Adrenal gland (tissue), 12 donors: Measurements from ENCODE around the gene NYAP2. TPM values are rescaled to one million over a fixed set of nuclear protein-coding genes. Genes with fewer than 3 reads are reported as not detected.

ENCODE experiments used
- DNase-seq, 7 donors: peaks; one replicate each; pipeline ENCODE4 v3.0.0-alpha.2; 2019 to 2020
- H3K27ac ChIP-seq, 5 donors: fragments of 200-600 bp; sonication (generic) in 4 of 5; 1 replicate in 3 of 5; 2 replicates in 2 of 5; pipeline versions ENCODE4 v1.5.1 to v1.8.0; 2016 to 2020; ENCODE audit warnings: mild to moderate bottlenecking in 1 of 5
- H3K27me3 ChIP-seq: fragments of 200-600 bp; 2 replicates; pipeline ENCODE4 v1.8.0; 2021
- H3K36me3 ChIP-seq, 2 donors: fragments of 200-600 bp; replicated peaks in 1 of 2; 1 replicate in 1 of 2; 2 replicates in 1 of 2; pipeline versions ENCODE4 v1.5.1 to v1.8.0; 2018 to 2022
- H3K4me1 ChIP-seq, 2 donors: fragments of 200-600 bp; replicated peaks in 1 of 2; 1 replicate in 1 of 2; 2 replicates in 1 of 2; pipeline versions ENCODE4 v1.5.1 to v1.8.0; 2018 to 2021
- H3K4me3 ChIP-seq, 4 donors: fragments of 200-600 bp; sonication (generic) in 3 of 4; one replicate each; pipeline ENCODE4 v1.5.1; 2016 to 2018
- H3K9me3 ChIP-seq, 3 donors: fragments of 200-600 bp; sonication (generic) in 1 of 3; replicated peaks in 1 of 3; 1 replicate in 2 of 3; 2 replicates in 1 of 3; pipeline versions ENCODE4 v1.5.1 to v1.8.0; 2016 to 2021
- POLR2A ChIP-seq, 2 donors: fragments of 450-650 bp; IDR thresholded peaks; one replicate each; pipeline ENCODE4 v1.6.1; 2017; ENCODE audit warnings: antibody characterized with exemption in 2 of 2, mild to moderate bottlenecking in 2 of 2, moderate library complexity in 1 of 2
- WGBS, 4 donors: extraction: QIAGEN DNeasy Blood & Tissue Kit in 2 of 4; methylation state at CpG; one replicate each; pipeline versions ENCODE4 v1.1.5 to v1.1.7; 2013 to 2017; 5-methylcytosine and 5-hydroxymethylcytosine counted together
- intact Hi-C, 2 donors: fragments of 100-400 bp; cut with DNase I; formaldehyde crosslinking; loops; one replicate each; pipeline versions ENCODE4 v1.14.1 to v1.15.0; 2022 to 2023
- polyA plus RNA-seq, 3 donors: library from polyadenylated mRNA; stranded (reverse); fragments of 200-250 nt in 2 of 3; fragments of 350-450 nt in 1 of 3; fragmentation: Illumina TruSeq in 1 of 3; extraction: RNeasy Lipid Tissue Mini Kit (QIAGEN cat#74804) in 1 of 3; gene quantifications; one replicate each; pipeline ENCODE4 v1.2.3, GENCODE V29; 2013 to 2014
- total RNA-seq, 9 donors: library from RNA; depleted of rRNA in 4 of 9; stranded (reverse); fragments of >200 nt in 4 of 9; fragments of 120-200 nt in 1 of 9; fragmentation: NEBNext Ultra II Directional in 1 of 9; extraction: Animal tissue kit (Norgen Biotek cat#: 25700) in 1 of 9; gene quantifications; one replicate each; pipeline versions ENCODE4 v1.1.0 to v1.2.4, GENCODE V29; 2013 to 2023
- TF ChIP-seq, protein P1 (sequence below), 6 experiments: fragments of 450-650 bp in 4 of 6; fragments of 200-600 bp in 2 of 6; sonication (generic) in 1 of 6; IDR thresholded peaks; 1 replicate in 5 of 6; 2 replicates in 1 of 6; pipeline versions ENCODE4 v1.5.1 to v1.8.0; 2016 to 2021; ENCODE audit warnings: antibody characterized with exemption in 6 of 6, mild to moderate bottlenecking in 2 of 6, moderate library complexity in 1 of 6
- donor health status: healthy with polysubstance abuse.
- donor health status: Bipolar disorder and iron deficiency.
- donor health status: DM: yes; HTN: yes; CAD: no.
- donor health status: DM: no; HTN: no; CAD: no.
- donor health status: DM: no; HTN: no; CAD: no.
- donor health status: DM: yes; HTN: yes; CAD: no.

Gene NYAP2
- total and polyA plus RNA-seq, 12 donors, result under 0.01 to 0.67 (median 0.11) TPM; not detected in 3

DNA sequence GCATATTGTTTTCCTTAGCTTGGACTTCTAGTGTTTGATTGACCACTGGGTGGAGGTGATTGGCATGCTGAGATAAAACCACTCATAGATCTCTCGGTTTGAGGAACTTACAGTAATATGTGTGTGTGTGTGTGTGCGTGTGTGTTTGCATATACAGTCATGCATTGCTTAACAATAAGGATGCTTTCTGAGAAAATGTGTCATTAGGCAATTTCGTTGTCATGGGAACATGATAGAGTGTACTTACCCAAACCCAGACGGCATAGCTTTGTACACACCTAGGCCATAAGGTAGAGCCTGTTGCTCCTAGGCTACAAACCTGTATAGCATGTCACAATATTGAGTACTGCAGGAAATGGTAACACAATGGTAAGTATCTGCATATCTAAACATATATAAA is 167.3 kb downstream of the NYAP2 start:
- WGBS, 4 donors, result 60 to 74% (median 70%) methylated on average over 4 of the region's 4 CpGs
- no peak for DNase-seq
- Histone ChIP-seq H3K27me3 (no peaks in the 10 kb centered on the region), H3K4me3 (no peak overlapping the region), H3K36me3 (no peaks in the 10 kb centered on the region), H3K27ac (no peak overlapping the region), H3K4me1 (no peaks in the 10 kb centered on the region), H3K9me3 (no peaks in the 10 kb centered on the region)
- intact Hi-C loops, result no loop called here
- no peak for TF ChIP-seq POLR2A (IDR thresholded peaks at IDR 0.05)
- TF ChIP-seq, protein P1, sequence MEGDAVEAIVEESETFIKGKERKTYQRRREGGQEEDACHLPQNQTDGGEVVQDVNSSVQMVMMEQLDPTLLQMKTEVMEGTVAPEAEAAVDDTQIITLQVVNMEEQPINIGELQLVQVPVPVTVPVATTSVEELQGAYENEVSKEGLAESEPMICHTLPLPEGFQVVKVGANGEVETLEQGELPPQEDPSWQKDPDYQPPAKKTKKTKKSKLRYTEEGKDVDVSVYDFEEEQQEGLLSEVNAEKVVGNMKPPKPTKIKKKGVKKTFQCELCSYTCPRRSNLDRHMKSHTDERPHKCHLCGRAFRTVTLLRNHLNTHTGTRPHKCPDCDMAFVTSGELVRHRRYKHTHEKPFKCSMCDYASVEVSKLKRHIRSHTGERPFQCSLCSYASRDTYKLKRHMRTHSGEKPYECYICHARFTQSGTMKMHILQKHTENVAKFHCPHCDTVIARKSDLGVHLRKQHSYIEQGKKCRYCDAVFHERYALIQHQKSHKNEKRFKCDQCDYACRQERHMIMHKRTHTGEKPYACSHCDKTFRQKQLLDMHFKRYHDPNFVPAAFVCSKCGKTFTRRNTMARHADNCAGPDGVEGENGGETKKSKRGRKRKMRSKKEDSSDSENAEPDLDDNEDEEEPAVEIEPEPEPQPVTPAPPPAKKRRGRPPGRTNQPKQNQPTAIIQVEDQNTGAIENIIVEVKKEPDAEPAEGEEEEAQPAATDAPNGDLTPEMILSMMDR (IDR thresholded peaks at IDR 0.05), result no peak

DNA sequence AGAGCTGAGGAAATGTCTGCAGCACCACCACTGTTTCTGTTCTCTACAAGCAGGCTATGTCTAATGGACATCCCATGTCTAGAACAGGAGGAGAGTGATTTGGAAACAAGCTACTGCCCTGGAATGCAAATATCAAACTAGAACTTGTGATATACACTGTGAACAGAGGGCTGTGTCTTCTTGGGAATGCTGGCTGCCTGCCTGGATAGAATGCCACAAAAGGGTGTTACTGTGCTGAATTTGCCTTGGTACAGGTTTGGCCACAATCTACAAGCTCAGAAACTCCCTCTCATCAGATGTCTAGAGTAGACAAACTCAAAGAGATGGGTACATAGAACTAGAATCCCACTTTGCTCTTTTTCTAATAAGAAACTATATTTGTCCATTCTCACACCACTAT is 170.5 kb downstream of the NYAP2 start:
- TF ChIP-seq POLR2A (IDR thresholded peaks at IDR 0.05), result no peak
- TF ChIP-seq, protein P1 (IDR thresholded peaks at IDR 0.05), result no peak
- intact Hi-C loops, result no loop called here
- H3K36me3 ChIP-seq, result no peaks in the 10 kb centered on the region

DNA sequence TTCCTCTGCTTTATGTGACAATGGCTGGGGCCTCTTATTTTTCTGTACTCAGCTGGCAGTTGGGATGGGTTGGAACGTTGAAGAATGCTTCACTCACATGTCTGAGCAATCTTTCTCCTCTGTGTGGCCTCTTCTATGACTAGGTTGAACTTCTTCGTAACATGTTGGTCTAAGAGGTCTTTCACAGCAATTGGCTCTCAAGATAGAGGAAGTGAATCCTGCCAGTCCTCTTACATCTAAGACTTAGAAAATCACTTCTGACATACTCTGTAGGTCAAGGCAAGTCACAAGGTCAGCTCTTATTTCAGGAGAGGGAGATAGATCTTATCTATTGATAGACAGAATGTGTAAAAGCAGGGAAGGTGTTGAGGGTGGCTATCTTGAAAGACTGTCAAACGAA is 174.1 kb downstream of the NYAP2 start:
- Histone ChIP-seq H3K4me1 (no peaks in the 10 kb centered on the region), H3K27me3 (no peaks in the 10 kb centered on the region), H3K27ac (no peak overlapping the region), H3K4me3 (no peak overlapping the region), H3K36me3 (no peaks in the 10 kb centered on the region), H3K9me3 (no peaks in the 10 kb centered on the region)
- TF ChIP-seq POLR2A (IDR thresholded peaks at IDR 0.05), result no peak
- TF ChIP-seq, protein P1 (IDR thresholded peaks at IDR 0.05), result no peak
- 45 to 72% (median 62%) methylated on average over 3 of the region's 3 CpGs for WGBS, 4 donors
- DNase-seq, result no peak
- intact Hi-C loops, result no loop called here

More for the DNA sequence above, 170.5 kb downstream of the NYAP2 start:
- Histone ChIP-seq H3K27me3 (no peaks in the 10 kb centered on the region), H3K27ac (no peak overlapping the region), H3K4me3 (no peak overlapping the region), H3K9me3 (no peaks in the 10 kb centered on the region), H3K4me1 (no peaks in the 10 kb centered on the region)
- no peak for DNase-seq

DNA sequence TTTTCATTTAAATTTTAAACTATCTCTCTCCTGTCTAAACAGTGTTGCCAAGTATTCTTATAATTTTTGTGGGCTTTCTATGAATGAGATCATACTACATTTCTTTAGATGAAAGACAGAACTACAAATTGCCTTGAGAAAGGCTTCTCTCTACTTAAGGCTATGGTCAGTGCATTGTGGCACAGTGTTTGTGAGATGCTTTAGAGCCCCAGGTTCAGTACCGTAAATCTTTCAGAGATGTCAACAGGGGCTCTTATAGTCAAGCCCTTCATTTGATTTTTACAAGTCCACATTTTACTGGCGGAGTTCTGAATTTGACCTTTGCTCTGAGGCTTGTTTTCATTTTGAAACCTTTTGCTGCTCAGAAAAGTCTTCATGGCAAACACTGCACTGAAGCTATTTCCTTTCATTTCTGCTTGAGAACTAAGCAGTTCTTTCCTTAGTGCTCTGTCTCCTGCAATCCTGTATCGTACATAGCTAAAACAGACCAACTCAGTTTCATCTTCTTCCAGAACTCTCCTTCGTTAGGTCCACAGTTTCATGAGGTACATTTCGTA is 175.2 kb downstream of the NYAP2 start:
- no peaks in the 10 kb centered on the region for H3K27me3 ChIP-seq
- H3K4me1 ChIP-seq, result no peaks in the 10 kb centered on the region
- no peaks in the 10 kb centered on the region for H3K9me3 ChIP-seq
- H3K4me3 ChIP-seq, result no peak overlapping the region
- H3K36me3 ChIP-seq, result no peaks in the 10 kb centered on the region
- TF ChIP-seq, protein P1 (IDR thresholded peaks at IDR 0.05), result no peak
- no peak for TF ChIP-seq POLR2A (IDR thresholded peaks at IDR 0.05)
- no peak overlapping the region for H3K27ac ChIP-seq
- DNase-seq, result no peak
- 55 to 75% (median 70%) methylated on average over 5 of the region's 5 CpGs for WGBS, 4 donors
- intact Hi-C loops, result no loop called here
